Activated T-cell treated with anti-CD3 and anti-CD28 coated beads for 24 hours (primary cell): ENCODE results near the gene MORN1.

Source experiments
- DNase-seq: peaks from one replicate; pipeline ENCODE4 v3.0.0-alpha.2; 2020; ENCODE audit warnings: low read depth

Gene MORN1

DNA sequence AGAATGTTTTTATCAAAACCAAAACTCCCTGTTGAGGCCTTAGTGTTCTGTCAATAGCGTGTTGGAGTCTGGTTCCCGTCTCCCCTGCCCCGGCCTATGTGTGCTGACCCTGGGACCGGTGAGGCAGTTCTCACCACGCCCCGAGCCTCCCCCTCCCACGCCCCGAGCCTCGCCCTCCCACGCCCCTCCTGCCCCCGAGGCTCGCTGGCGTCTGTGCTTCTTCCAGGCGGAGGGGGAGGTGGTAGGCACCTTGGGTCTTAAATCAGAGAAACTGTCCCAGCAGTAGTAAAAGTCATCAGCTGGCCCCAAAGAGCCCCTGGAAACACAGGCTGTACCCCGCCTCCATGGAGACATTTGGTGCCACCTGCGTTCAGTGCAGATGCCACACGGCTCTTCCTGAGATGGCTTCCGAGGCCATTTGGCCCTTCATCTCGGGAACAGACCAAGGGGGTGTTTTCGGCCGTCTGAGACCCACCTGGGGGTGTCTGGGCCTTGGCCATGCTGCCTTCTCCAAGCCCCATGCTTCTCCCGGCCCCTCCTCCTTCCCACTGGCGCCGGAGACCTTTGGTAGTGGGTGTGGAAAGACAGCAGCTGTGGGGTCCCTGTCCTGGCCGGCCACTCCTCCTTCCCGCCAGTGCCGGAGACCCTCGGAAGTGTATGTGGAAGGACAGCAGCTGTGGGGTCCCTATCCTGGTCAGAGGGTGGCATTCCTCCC lies 118.5 kb downstream of the MORN1 start:
- no peak for DNase-seq

DNA sequence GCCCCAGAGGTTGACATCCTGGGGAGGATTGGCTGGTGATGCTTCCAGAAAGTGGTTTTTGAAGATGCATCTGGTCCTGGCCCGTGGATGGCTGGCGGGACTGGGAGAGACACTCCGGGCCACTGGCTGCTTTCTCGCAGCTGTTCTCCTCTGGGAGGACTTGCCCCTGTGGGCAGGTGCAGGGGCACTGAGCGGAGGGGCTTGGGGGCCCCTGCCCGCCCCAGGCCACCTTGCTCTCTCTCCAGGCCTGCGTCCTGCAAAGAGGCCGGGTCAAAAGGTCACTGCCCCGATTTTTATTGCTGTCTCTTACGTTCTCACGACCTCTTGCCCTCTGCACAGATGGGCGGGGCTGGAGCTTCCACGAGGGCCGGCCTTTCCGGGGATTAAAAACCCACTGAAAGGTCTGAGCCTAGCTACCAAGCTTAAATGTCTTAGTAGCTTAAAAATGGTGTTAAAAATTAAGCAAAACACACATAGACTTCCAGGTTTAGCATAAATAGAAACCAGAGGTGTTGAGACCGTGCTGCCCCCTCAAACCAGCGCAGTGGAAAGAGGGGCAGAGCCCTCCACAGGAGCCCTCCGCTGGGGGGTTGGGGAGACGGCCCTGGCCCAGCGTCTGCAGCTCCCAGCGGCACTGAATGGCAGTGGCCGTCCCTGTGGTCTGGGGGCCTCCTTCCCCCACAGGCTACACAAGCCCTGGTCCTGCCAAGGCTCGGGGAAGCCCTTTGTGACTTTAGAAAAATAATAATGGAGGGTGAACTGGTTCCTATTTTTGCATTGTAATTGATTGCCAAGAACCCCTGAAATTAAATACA lies 119.3 kb downstream of the MORN1 start:
- no peak for DNase-seq
